Measurements from ENCODE around the gene MTURN. TPM values are rescaled to one million over a fixed set of nuclear protein-coding genes. Genes with fewer than 3 reads are reported as not detected.

The MTURN gene
- polyA plus RNA-seq, 3 donors = 5.9 to 7.9 (median 7.5) TPM

DNA sequence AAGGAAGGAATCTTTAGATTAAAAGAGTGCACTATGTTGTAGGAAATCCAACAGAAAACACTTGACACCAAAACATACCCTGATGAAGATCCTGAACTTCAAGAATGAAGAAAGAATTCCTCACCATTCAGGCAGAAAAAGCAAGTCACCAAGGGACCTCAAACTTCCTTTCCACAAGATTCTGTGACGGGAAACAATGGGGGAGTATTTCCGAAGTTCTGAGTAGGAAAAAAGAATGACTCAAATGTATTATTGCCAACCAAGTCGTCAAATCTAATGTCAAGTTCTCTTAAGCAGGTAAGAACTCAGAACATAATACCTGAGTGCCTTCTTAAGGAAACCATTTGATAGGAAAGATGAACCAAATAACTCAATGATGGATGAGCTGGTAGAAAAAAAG, 44.7 kb upstream of the MTURN start:
- H3K27me3 ChIP-seq (ENCODE audit: control insufficient read depth in 2 of 2, insufficient read depth in 2 of 2, low read length in 2 of 2) = no peaks in the 10 kb centered on the region
- H3K4me3 ChIP-seq (replicated peaks in 1 of 3; ENCODE audit: low read depth in 2 of 3, low read length in 3 of 3) = no peak overlapping the region
- peaks cover 7% of the 10 kb centered on the region for H3K4me1 Mint-ChIP-seq
- no peaks in the 10 kb centered on the region for H4K20me1 ChIP-seq (ENCODE audit: insufficient read depth, low read length)
- no peaks in the 10 kb centered on the region for H3K4me1 ChIP-seq (ENCODE audit: control insufficient read depth in 1 of 2, insufficient read depth in 2 of 2, low read length in 2 of 2)
- H3K27ac Mint-ChIP-seq = no peak overlapping the region
- intact Hi-C loops (cut with micrococcal nuclease) = no loop called here
- no peaks in the 10 kb centered on the region for H3K9me3 ChIP-seq (replicated peaks in 1 of 2; ENCODE audit: control insufficient read depth in 1 of 2, insufficient read depth in 1 of 2, low read length in 2 of 2)
- no peak overlapping the region for H2AFZ ChIP-seq (ENCODE audit: insufficient read depth, low read depth, low read length, poor library complexity, severe bottlenecking)
- DNase-seq = no peak
- H3K9me3 Mint-ChIP-seq = peaks cover 0 to 1% (median 0%) of the 10 kb centered on the region in 7 donors
- H3K9ac ChIP-seq (ENCODE audit: insufficient read depth, low read length, poor library complexity, severe bottlenecking) = no peak overlapping the region
- H3K27me3 Mint-ChIP-seq (ENCODE audit: low read depth in 3 of 3) = no peaks in the 10 kb centered on the region
- H3K79me2 ChIP-seq (ENCODE audit: insufficient read depth, low read length) = no peaks in the 10 kb centered on the region
- TF ChIP-seq, protein P1, sequence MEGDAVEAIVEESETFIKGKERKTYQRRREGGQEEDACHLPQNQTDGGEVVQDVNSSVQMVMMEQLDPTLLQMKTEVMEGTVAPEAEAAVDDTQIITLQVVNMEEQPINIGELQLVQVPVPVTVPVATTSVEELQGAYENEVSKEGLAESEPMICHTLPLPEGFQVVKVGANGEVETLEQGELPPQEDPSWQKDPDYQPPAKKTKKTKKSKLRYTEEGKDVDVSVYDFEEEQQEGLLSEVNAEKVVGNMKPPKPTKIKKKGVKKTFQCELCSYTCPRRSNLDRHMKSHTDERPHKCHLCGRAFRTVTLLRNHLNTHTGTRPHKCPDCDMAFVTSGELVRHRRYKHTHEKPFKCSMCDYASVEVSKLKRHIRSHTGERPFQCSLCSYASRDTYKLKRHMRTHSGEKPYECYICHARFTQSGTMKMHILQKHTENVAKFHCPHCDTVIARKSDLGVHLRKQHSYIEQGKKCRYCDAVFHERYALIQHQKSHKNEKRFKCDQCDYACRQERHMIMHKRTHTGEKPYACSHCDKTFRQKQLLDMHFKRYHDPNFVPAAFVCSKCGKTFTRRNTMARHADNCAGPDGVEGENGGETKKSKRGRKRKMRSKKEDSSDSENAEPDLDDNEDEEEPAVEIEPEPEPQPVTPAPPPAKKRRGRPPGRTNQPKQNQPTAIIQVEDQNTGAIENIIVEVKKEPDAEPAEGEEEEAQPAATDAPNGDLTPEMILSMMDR (IDR thresholded peaks at IDR 0.05) = no peak
- no peak overlapping the region for H3K4me2 ChIP-seq (replicated peaks; ENCODE audit: extremely low read depth, low read length, poor library complexity, severe bottlenecking)
- H3K4me3 Mint-ChIP-seq = no peak overlapping the region
- no CpG with 5 or more reads among the region's 3 CpGs for WGBS (ENCODE audit: insufficient coverage)
- no peaks in the 10 kb centered on the region for H3K36me3 ChIP-seq (replicated peaks in 1 of 2; ENCODE audit: control insufficient read depth in 1 of 2, insufficient read depth in 2 of 2, low read length in 2 of 2)
- peaks cover 2% of the 10 kb centered on the region in 2 donors for H3K36me3 Mint-ChIP-seq
- H3K27ac ChIP-seq (ENCODE audit: low read depth in 1 of 2, low read length in 2 of 2) = no peak overlapping the region

DNA sequence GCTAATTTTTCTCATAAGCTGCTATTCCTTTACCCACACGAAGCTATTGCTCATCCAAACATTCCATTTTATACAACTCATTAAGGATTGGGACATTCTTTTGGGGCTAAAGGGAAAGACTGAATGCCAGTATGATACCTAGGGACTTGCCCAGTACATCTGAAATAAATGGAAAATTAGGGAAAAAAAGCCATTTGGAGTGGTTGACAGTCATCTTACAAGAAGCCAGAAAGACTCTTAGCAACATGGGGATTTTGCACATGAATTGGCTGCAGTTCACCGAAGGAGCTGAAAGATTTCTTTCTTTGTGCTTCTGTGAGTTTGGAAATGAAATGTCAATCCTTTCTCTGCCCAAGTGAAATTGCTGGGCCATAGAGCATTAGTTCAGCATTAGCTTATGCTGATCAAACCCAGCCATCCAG, 43.3 kb upstream of the MTURN start:
- H3K27ac Mint-ChIP-seq = no peak overlapping the region
- H3K4me1 ChIP-seq (ENCODE audit: control insufficient read depth in 1 of 2, insufficient read depth in 2 of 2, low read length in 2 of 2) = no peaks in the 10 kb centered on the region
- no peak for DNase-seq
- no peak overlapping the region for H3K9ac ChIP-seq (ENCODE audit: insufficient read depth, low read length, poor library complexity, severe bottlenecking)
- H3K4me3 Mint-ChIP-seq = no peak overlapping the region
- H3K27ac ChIP-seq (ENCODE audit: low read depth in 1 of 2, low read length in 2 of 2) = no peak overlapping the region
- no peak overlapping the region for H3K4me3 ChIP-seq (replicated peaks in 1 of 3; ENCODE audit: low read depth in 2 of 3, low read length in 3 of 3)
- H3K27me3 Mint-ChIP-seq (ENCODE audit: low read depth in 3 of 3) = no peaks in the 10 kb centered on the region
- H3K79me2 ChIP-seq (ENCODE audit: insufficient read depth, low read length) = no peaks in the 10 kb centered on the region
- no peak overlapping the region for H3K4me2 ChIP-seq (replicated peaks; ENCODE audit: extremely low read depth, low read length, poor library complexity, severe bottlenecking)
- H2AFZ ChIP-seq (ENCODE audit: insufficient read depth, low read depth, low read length, poor library complexity, severe bottlenecking) = no peak overlapping the region
- H3K4me1 Mint-ChIP-seq = peaks cover 5% of the 10 kb centered on the region
- no peaks in the 10 kb centered on the region for H4K20me1 ChIP-seq (ENCODE audit: insufficient read depth, low read length)
- intact Hi-C loops (cut with micrococcal nuclease) = no loop called here
- H3K27me3 ChIP-seq (ENCODE audit: control insufficient read depth in 2 of 2, insufficient read depth in 2 of 2, low read length in 2 of 2) = no peaks in the 10 kb centered on the region
- H3K9me3 ChIP-seq (replicated peaks in 1 of 2; ENCODE audit: control insufficient read depth in 1 of 2, insufficient read depth in 1 of 2, low read length in 2 of 2) = no peaks in the 10 kb centered on the region
- peaks cover 0 to 9% (median 3%) of the 10 kb centered on the region in 7 donors for H3K9me3 Mint-ChIP-seq
- 100% methylated on average over 1 of the region's 2 CpGs for WGBS (ENCODE audit: insufficient coverage)
- no peaks in the 10 kb centered on the region for H3K36me3 ChIP-seq (replicated peaks in 1 of 2; ENCODE audit: control insufficient read depth in 1 of 2, insufficient read depth in 2 of 2, low read length in 2 of 2)
- TF ChIP-seq, protein P1 (IDR thresholded peaks at IDR 0.05) = no peak
- peaks cover 2% of the 10 kb centered on the region in 2 donors for H3K36me3 Mint-ChIP-seq

Data from CD14-positive monocyte (primary cell).